VCaP (cell line): Measurements from ENCODE around the gene LRIG1.
A peak's percentile ranks its signal among the peaks of the same experiment; 100 is the strongest.

Source experiments
- H3K27ac ChIP-seq: fragments of 450-650 bp; 2 replicates; pipeline ENCODE4 v1.5.1; 2017
- CTCF ChIP-seq: fragments of 450-650 bp; conservative IDR thresholded peaks from 2 replicates; pipeline ENCODE4 v1.5.1; 2017; ENCODE audit warnings: mild to moderate bottlenecking, moderate library complexity

Gene LRIG1

DNA sequence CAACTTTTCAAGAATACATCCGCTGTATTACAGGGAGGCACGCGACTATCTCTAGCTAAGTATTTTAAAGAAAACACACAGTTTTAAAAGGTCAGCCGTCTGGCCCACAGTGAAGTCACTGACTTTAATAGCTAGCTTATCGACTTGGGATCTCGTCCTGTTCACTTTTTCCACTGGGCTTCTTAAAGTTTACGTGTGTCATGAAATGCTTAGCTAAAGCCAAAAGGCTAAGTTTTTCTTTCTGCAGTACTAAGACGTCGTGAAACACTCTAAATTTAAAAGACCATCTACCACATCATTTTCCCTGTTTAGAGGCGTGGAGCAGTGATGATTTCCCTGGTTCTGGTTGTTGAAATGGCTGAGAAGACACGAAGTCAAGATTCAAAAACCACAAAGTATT is 27.1 kb downstream of the LRIG1 start:
- TF ChIP-seq CTCF, result no peak
- H3K27ac ChIP-seq, result peak overlapping the region; percentile 96

DNA sequence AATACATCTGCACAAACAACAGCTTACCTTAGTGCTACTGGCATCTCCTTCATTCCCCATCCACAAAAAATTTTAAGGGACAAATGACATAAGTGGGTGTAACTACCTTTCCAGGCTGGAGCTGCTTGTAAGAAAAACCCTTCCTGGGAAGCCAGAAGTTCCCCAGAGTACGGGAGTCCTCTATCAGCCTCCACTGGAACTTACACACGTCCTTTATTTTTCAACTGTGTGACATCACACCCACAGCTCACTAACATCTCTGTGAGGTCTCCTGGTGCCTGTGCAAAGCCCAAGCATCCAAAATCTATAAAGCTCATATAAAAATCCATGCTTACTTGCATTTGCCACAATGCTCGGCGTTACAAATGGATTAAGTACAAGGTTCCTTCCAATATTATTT is 27.6 kb downstream of the LRIG1 start:
- peak overlapping the region; percentile 96 for H3K27ac ChIP-seq
- TF ChIP-seq CTCF, result no peak

- no peak for TF ChIP-seq CTCF
- peak overlapping the region; percentile 96 for H3K27ac ChIP-seq
Observed at GRCh38 chr3:66472313-66473134, 28.3 kb downstream of the LRIG1 start.

DNA sequence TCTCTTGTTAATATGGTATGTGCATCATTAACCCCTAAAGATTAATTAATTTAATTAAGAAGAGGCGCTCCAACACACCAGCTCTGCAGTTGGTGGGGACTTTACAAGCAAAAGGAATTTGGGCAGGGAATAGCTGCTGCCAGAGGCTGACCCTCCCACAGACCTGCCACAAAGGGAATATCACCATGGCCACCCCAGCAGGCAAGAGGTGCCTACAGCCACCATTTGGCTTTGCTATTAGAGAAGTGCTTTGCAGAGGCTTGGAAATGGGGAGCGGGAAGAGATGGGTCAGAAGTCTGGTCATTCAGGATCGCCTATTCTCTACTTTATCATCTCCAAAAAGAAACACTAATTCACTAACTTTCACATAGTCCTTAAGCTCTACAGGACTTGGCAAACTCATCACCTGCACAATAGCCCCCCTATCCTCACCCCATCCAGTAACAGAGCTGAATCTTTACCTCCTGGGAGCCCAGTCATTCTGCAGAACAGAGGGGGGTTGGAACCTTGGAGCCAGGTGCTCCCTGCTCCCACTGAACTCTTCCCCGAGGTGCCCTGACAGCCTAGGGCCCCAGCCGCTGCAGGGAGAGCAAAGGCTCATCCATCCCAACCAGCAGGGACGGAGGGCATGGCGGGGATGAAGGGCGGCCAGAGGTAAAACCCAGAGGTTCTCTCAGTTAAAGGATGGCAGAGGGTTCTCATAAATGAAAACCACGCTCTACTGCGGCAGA is 29.7 kb downstream of the LRIG1 start:
- no peak for TF ChIP-seq CTCF
- peak overlapping the region; percentile 96 for H3K27ac ChIP-seq

DNA sequence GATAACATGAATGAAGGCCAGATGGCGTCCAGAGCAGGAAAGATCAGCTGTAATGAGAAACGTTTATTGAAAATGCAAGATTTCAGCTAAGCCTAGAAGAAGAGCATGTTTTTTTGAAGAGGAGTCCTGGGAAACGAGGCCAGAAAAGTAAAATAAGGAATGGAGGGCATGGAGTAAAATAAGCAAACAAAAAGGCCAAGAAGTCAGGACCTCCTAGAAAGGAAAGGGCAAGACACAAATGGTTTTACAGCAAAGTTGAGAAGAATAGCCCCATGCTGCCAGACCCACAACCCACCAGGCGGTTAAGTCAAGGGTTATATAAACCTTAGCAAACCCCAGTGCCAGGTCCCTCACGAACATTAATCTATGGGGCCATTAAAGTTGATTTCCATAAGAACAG is 30.5 kb downstream of the LRIG1 start:
- H3K27ac ChIP-seq, result peak overlapping the region; percentile 96
- TF ChIP-seq CTCF, result no peak

DNA sequence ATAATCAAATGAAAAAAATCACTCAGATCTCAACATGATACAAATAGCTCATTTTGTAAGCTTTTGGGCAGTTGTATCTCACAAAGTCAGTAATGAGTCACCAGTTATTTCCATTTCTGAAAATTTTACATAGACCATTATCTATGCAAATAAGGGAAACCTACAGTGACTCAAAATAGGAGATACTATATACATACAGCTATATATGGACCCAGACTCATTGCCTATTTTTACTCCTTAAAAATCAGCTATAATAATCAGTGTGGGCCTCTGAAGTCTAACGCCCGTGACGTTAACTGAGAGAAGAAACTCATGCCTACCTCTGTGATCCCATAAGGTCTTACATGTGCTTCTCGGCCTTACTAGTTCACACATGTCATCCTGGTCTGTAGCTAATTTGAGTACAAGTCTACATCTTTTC is 31.6 kb downstream of the LRIG1 start:
- no peak for TF ChIP-seq CTCF
- no peak overlapping the region for H3K27ac ChIP-seq

DNA sequence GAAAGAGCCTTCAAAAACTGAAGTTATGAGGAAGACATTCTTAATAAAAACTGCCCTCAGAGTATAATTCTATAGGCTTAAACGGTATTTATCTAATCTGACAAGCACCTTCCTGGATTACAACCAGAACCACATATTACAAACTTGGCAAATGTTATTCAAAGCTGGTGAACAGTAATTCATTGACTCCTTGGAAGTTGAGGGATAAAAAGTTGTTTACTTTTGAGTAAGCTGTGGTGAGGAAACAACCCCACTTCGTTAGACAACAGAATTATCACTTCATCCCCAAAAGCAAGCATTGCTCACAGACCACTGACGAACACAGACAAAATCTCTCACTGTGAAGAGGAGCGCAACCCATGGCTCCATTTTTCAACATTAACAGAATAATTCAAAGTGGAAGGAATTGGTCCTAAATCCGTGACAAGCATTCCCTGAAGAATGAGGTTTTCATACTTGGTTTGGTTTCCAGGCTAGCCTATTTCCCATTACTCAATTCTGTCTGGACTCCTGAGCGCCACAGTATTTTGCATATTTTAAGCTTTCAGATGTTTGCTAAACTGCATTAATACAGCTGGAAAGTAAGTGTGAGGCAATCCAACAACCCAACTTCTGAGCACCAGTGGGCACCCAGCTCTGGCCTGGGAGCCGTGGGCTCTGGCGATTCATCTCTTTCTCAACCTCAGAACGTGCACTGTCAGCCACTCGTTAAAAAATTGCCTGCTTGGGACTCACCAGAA is 32.7 kb downstream of the LRIG1 start:
- TF ChIP-seq CTCF, result no peak
- H3K27ac ChIP-seq, result no peak overlapping the region
